Large intestine (tissue), 3 donors: ENCODE data around the gene RIMBP2. TPM values are rescaled to one million over a fixed set of nuclear protein-coding genes. Genes with fewer than 3 reads are reported as not detected.

ENCODE experiments used
- DNase-seq, 2 donors: peaks; one replicate each; pipeline versions ENCODE4 v3.0.0 to v3.0.0-alpha.2; 2013
- H3K27ac ChIP-seq: one replicate; pipeline ENCODE4 v1.5.1; 2013; ENCODE audit warnings: low read length
- H3K27me3 ChIP-seq: 2 replicates; pipeline ENCODE4 v1.6.1; 2013; ENCODE audit warnings: low read length; ENCODE audit not compliant: control insufficient read depth, insufficient read depth
- H3K36me3 ChIP-seq: 2 replicates; pipeline ENCODE4 v1.6.1; 2013; ENCODE audit warnings: low read length; ENCODE audit not compliant: control insufficient read depth, insufficient read depth
- H3K4me1 ChIP-seq: one replicate; pipeline ENCODE4 v1.6.1; 2013; ENCODE audit warnings: low read length; ENCODE audit not compliant: control insufficient read depth, insufficient read depth
- H3K4me3 ChIP-seq: one replicate; pipeline ENCODE4 v1.5.1; 2013; ENCODE audit warnings: low read length
- H3K9me3 ChIP-seq: one replicate; pipeline ENCODE4 v1.6.1; 2013; ENCODE audit warnings: mild to moderate bottlenecking, low read depth, low read length, moderate library complexity; ENCODE audit not compliant: control insufficient read depth
- WGBS: methylation state at CpG from one replicate; pipeline ENCODE4 v1.1.5; 2013; ENCODE audit warnings: low lambda C conversion rate; ENCODE audit not compliant: insufficient coverage; 5-methylcytosine and 5-hydroxymethylcytosine counted together
- polyA plus RNA-seq: library from polyadenylated mRNA; unstranded; fragments of 120-200 nt; gene quantifications from one replicate; pipeline ENCODE4 v1.2.1, GENCODE V29; 2013

RIMBP2 gene
- polyA plus RNA-seq, 1 donor, result 22.7 TPM

- H3K9me3 ChIP-seq, result no peaks in the 10 kb centered on the region
- H3K27ac ChIP-seq, result no peak overlapping the region
- H3K36me3 ChIP-seq, result no peaks in the 10 kb centered on the region
- H3K4me3 ChIP-seq, result no peak overlapping the region
- WGBS, result 100% methylated on average over 2 of the region's 7 CpGs
- no peaks in the 10 kb centered on the region for H3K4me1 ChIP-seq
- DNase-seq, result no peak
- H3K27me3 ChIP-seq, result no peaks in the 10 kb centered on the region
Measured at GRCh38 chr12:130498589-130499385, 217.3 kb downstream of the RIMBP2 start.

- Histone ChIP-seq H3K9me3 (no peaks in the 10 kb centered on the region), H3K27me3 (no peaks in the 10 kb centered on the region), H3K36me3 (no peaks in the 10 kb centered on the region), H3K4me3 (no peak overlapping the region), H3K4me1 (no peaks in the 10 kb centered on the region), H3K27ac (no peak overlapping the region)
- WGBS, result no CpG with 5 or more reads among the region's 10 CpGs
- DNase-seq, result no peak
Measured at GRCh38 chr12:130497991-130498390, 218.1 kb downstream of the RIMBP2 start.

GRCh38 chr12:130497321-130497720 is 218.8 kb downstream of the RIMBP2 start:
- no peak overlapping the region for H3K4me3 ChIP-seq
- H3K36me3 ChIP-seq, result no peaks in the 10 kb centered on the region
- H3K27me3 ChIP-seq, result no peaks in the 10 kb centered on the region
- no peaks in the 10 kb centered on the region for H3K4me1 ChIP-seq
- no peaks in the 10 kb centered on the region for H3K9me3 ChIP-seq
- WGBS, result 100% methylated on average over 1 of the region's 12 CpGs
- DNase-seq, result no peak
- H3K27ac ChIP-seq, result no peak overlapping the region

GRCh38 chr12:130496516-130497120 is 219.5 kb downstream of the RIMBP2 start:
- no peak overlapping the region for H3K27ac ChIP-seq
- no peaks in the 10 kb centered on the region for H3K27me3 ChIP-seq
- WGBS, result no CpG with 5 or more reads among the region's 14 CpGs
- H3K4me1 ChIP-seq, result no peaks in the 10 kb centered on the region
- no peaks in the 10 kb centered on the region for H3K36me3 ChIP-seq
- no peak for DNase-seq
- H3K9me3 ChIP-seq, result no peaks in the 10 kb centered on the region
- no peak overlapping the region for H3K4me3 ChIP-seq

GRCh38 chr12:130495156-130495555 is 220.9 kb downstream of the RIMBP2 start:
- H3K9me3 ChIP-seq, result no peaks in the 10 kb centered on the region
- H3K4me1 ChIP-seq, result no peaks in the 10 kb centered on the region
- no peak overlapping the region for H3K4me3 ChIP-seq
- WGBS, result no CpG with 5 or more reads among the region's 8 CpGs
- H3K36me3 ChIP-seq, result no peaks in the 10 kb centered on the region
- H3K27ac ChIP-seq, result no peak overlapping the region
- H3K27me3 ChIP-seq, result no peaks in the 10 kb centered on the region
- DNase-seq, result no peak

GRCh38 chr12:130494736-130495135 is 221.4 kb downstream of the RIMBP2 start:
- no peaks in the 10 kb centered on the region for H3K9me3 ChIP-seq
- DNase-seq, result no peak
- H3K4me1 ChIP-seq, result no peaks in the 10 kb centered on the region
- no CpG with 5 or more reads among the region's 8 CpGs for WGBS
- H3K27me3 ChIP-seq, result no peaks in the 10 kb centered on the region
- H3K27ac ChIP-seq, result no peak overlapping the region
- no peak overlapping the region for H3K4me3 ChIP-seq
- H3K36me3 ChIP-seq, result no peaks in the 10 kb centered on the region

GRCh38 chr12:130493951-130494350 is 222.1 kb downstream of the RIMBP2 start:
- Histone ChIP-seq H3K9me3 (no peaks in the 10 kb centered on the region), H3K36me3 (no peaks in the 10 kb centered on the region), H3K4me1 (no peaks in the 10 kb centered on the region), H3K27ac (no peak overlapping the region), H3K27me3 (no peaks in the 10 kb centered on the region), H3K4me3 (no peak overlapping the region)
- no CpG with 5 or more reads among the region's 13 CpGs for WGBS
- DNase-seq, result no peak

GRCh38 chr12:130491421-130492357 is 224.4 kb downstream of the RIMBP2 start:
- no peaks in the 10 kb centered on the region for H3K4me1 ChIP-seq
- WGBS, result 83% methylated on average over 2 of the region's 32 CpGs
- H3K9me3 ChIP-seq, result no peaks in the 10 kb centered on the region
- H3K27ac ChIP-seq, result no peak overlapping the region
- no peak for DNase-seq
- no peak overlapping the region for H3K4me3 ChIP-seq
- no peaks in the 10 kb centered on the region for H3K36me3 ChIP-seq
- no peaks in the 10 kb centered on the region for H3K27me3 ChIP-seq

- Histone ChIP-seq H3K36me3 (no peaks in the 10 kb centered on the region), H3K27me3 (no peaks in the 10 kb centered on the region), H3K27ac (no peak overlapping the region), H3K4me1 (no peaks in the 10 kb centered on the region), H3K4me3 (no peak overlapping the region), H3K9me3 (no peaks in the 10 kb centered on the region)
- no CpG with 5 or more reads among the region's 10 CpGs for WGBS
- DNase-seq, result no peak
Measured at GRCh38 chr12:130490674-130491073, 225.4 kb downstream of the RIMBP2 start.

- Histone ChIP-seq H3K4me1 (no peaks in the 10 kb centered on the region), H3K27me3 (no peaks in the 10 kb centered on the region), H3K9me3 (no peaks in the 10 kb centered on the region), H3K36me3 (no peaks in the 10 kb centered on the region), H3K27ac (no peak overlapping the region), H3K4me3 (no peak overlapping the region)
- no peak for DNase-seq
- WGBS, result no CpG with 5 or more reads among the region's 7 CpGs
Measured at GRCh38 chr12:130489293-130489692, 226.8 kb downstream of the RIMBP2 start.
